Measurements from ENCODE around the gene SUPT3H. TPM values are rescaled to one million over a fixed set of nuclear protein-coding genes. Genes with fewer than 3 reads are reported as not detected.
"Not testable (repeated sequence)": the region's sequence is repeated elsewhere in the genome, so short reads cannot be mapped to it uniquely, and the experiment has no call there.

The SUPT3H gene
- total RNA-seq, 1 donor from 2014 or later, result 2.9 TPM

GRCh38 chr6:45170309-45170708 is 207.4 kb downstream of the SUPT3H start:
- ATAC-seq, result no peak

- ATAC-seq, result no peak
Measured at GRCh38 chr6:45169815-45170214, 207.9 kb downstream of the SUPT3H start.

- no peak for ATAC-seq
Measured at GRCh38 chr6:45163952-45164766, 213.6 kb downstream of the SUPT3H start.

- ATAC-seq, result no peak
Measured at GRCh38 chr6:45160305-45160704, 217.4 kb downstream of the SUPT3H start.

GRCh38 chr6:45156075-45156474 is 221.7 kb downstream of the SUPT3H start:
- no peak for ATAC-seq

- ATAC-seq, result no peak
Measured at GRCh38 chr6:45155341-45155894, 222.3 kb downstream of the SUPT3H start.

- ATAC-seq, result no peak
Measured at GRCh38 chr6:45154679-45155078, 223.1 kb downstream of the SUPT3H start.

GRCh38 chr6:45148711-45149341 is 228.9 kb downstream of the SUPT3H start:
- no peak for ATAC-seq

- ATAC-seq, result no peak
Measured at GRCh38 chr6:45148278-45148677, 229.5 kb downstream of the SUPT3H start.

- not testable (repeated sequence) for ATAC-seq
Measured at GRCh38 chr6:45145658-45146057, 232.1 kb downstream of the SUPT3H start.

GRCh38 chr6:45138765-45139164 is 239.0 kb downstream of the SUPT3H start:
- no peak for ATAC-seq

GRCh38 chr6:45136495-45136894 is 241.2 kb downstream of the SUPT3H start:
- no peak for ATAC-seq

- ATAC-seq, result no peak
Measured at GRCh38 chr6:45132658-45133294, 245.0 kb downstream of the SUPT3H start.

GRCh38 chr6:45132059-45132458 is 245.7 kb downstream of the SUPT3H start:
- ATAC-seq, result no peak

- ATAC-seq, result no peak
Measured at GRCh38 chr6:45129051-45129450, 248.7 kb downstream of the SUPT3H start.

- no peak for ATAC-seq
Measured at GRCh38 chr6:45127185-45127584, 250.5 kb downstream of the SUPT3H start.

GRCh38 chr6:45126033-45126432 is 251.7 kb downstream of the SUPT3H start:
- ATAC-seq, result no peak

GRCh38 chr6:45123023-45123422 is 254.7 kb downstream of the SUPT3H start:
- no peak for ATAC-seq

- ATAC-seq, result no peak
Measured at GRCh38 chr6:45118754-45119153, 259.0 kb downstream of the SUPT3H start.

- ATAC-seq, result no peak
Measured at GRCh38 chr6:45116714-45117410, 260.9 kb downstream of the SUPT3H start.

- ATAC-seq, result no peak
Measured at GRCh38 chr6:45115696-45116095, 262.0 kb downstream of the SUPT3H start.

GRCh38 chr6:45112711-45113110 is 265.0 kb downstream of the SUPT3H start:
- no peak for ATAC-seq

- ATAC-seq, result no peak
Measured at GRCh38 chr6:45109551-45109950, 268.2 kb downstream of the SUPT3H start.
